SW480 (cell line): ENCODE data around the gene ULK1.

Experiments used
- DNase-seq: peaks from one replicate; pipeline ENCODE4 v3.0.0-alpha.2; 2016; ENCODE audit warnings: low spot score

ULK1 gene

GRCh38 chr12:131908092-131909080 lies 14.0 kb downstream of the ULK1 start:
- DNase-seq, result no peak

- no peak for DNase-seq
These were observed 14.8 kb downstream of the ULK1 start for GRCh38 chr12:131909081-131909751.

- no peak for DNase-seq
These were observed 15.4 kb downstream of the ULK1 start for GRCh38 chr12:131909752-131910219.

- no peak for DNase-seq
These were observed 16.0 kb downstream of the ULK1 start for GRCh38 chr12:131910302-131911027.

GRCh38 chr12:131911028-131911650 lies 16.7 kb downstream of the ULK1 start:
- no peak for DNase-seq

GRCh38 chr12:131911851-131912477 lies 17.5 kb downstream of the ULK1 start:
- no peak for DNase-seq

GRCh38 chr12:131912518-131913274 lies 18.3 kb downstream of the ULK1 start:
- DNase-seq, result peak; percentile 73

GRCh38 chr12:131913666-131914065 lies 19.2 kb downstream of the ULK1 start:
- DNase-seq, result no peak

GRCh38 chr12:131914179-131914702 lies 19.8 kb downstream of the ULK1 start:
- DNase-seq, result no peak

GRCh38 chr12:131915000-131915689 lies 20.7 kb downstream of the ULK1 start:
- DNase-seq, result no peak

- no peak for DNase-seq
These were observed 21.4 kb downstream of the ULK1 start for GRCh38 chr12:131915823-131916222.

GRCh38 chr12:131916306-131917138 lies 22.1 kb downstream of the ULK1 start:
- DNase-seq, result no peak

- DNase-seq, result no peak
These were observed 22.8 kb downstream of the ULK1 start for GRCh38 chr12:131917139-131917710.

- DNase-seq, result no peak
These were observed 23.4 kb downstream of the ULK1 start for GRCh38 chr12:131917711-131918306.

GRCh38 chr12:131918311-131919050 lies 24.1 kb downstream of the ULK1 start:
- no peak for DNase-seq

- DNase-seq, result no peak
These were observed 24.6 kb downstream of the ULK1 start for GRCh38 chr12:131919051-131919347.

GRCh38 chr12:131919366-131920156 lies 25.1 kb downstream of the ULK1 start:
- DNase-seq, result no peak
